Measurements from ENCODE around the gene KCNG1.

The KCNG1 gene

DNA sequence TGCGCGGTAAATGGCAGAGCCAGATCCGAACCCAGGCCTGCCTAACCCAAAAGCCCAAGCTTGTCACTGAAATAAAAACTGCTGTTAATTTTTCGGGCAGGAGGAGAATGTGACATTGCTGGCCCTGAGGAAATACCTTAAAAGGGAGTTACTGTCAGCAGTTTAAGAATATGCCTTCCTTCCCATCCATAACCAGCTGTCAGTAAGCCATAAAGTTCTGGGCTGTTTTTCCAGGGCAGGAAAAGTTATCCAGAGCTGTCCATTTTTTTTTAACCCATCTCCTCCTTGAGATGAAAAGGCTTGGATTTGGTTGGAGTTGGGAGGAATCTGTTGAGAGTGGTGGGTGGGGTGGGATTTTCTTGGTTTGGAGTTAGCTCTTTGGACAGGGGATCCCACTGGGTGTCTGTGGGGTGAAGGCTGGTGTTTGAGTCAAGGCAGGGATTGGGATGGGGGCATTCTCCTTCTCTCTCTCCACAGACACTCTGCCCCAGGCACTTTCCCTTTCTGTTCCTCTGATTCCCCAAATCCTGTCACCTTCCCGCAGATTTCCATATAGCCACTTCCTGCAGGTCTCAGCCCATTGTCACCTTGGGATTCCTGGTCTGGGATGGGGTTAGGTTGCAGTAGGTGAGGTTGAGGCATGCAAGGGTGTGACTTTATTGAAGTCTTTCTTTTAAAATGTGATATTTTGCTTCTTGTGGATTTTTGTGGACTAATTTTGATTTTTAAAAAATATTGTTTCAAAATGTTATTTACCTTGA, 4.3 kb upstream of the KCNG1 start:
- peaks cover 4% of the 10 kb centered on the region for H3K4me1 Mint-ChIP-seq (ENCODE audit: low read depth)
- peaks cover 2% of the 10 kb centered on the region for H3K9me3 Mint-ChIP-seq
- peaks cover 71% of the 10 kb centered on the region for H3K27me3 Mint-ChIP-seq (ENCODE audit: low read depth)
- H3K36me3 Mint-ChIP-seq (ENCODE audit: low read depth), result no peaks in the 10 kb centered on the region
- no peak overlapping the region for H3K27ac Mint-ChIP-seq
- no peak for DNase-seq (ENCODE audit: low spot score)
- H3K4me3 Mint-ChIP-seq, result no peak overlapping the region

DNA sequence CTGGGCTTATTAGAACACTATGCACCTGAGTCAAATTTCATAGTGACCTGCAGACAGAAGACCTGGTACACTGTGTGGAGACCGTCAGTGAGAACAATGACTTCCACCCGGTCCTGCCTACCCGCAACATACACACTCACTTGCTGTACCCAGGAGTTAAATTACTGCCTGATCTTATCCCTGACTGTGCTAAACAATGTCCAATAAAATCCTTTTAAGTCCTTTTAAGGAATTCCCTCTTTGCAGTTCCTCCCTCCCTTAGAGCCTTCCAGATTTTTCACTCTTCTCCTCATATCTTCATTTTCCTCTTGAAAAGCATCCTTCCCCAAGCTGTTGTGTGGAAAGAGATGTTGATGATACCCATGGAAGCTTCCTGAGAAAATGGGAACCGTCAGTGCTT, 3.4 kb upstream of the KCNG1 start:
- no peaks in the 10 kb centered on the region for H3K9me3 Mint-ChIP-seq
- DNase-seq (ENCODE audit: low spot score), result no peak
- no peak overlapping the region for H3K27ac Mint-ChIP-seq
- no peaks in the 10 kb centered on the region for H3K36me3 Mint-ChIP-seq (ENCODE audit: low read depth)
- H3K4me1 Mint-ChIP-seq (ENCODE audit: low read depth), result peaks cover 6% of the 10 kb centered on the region
- peaks cover 79% of the 10 kb centered on the region for H3K27me3 Mint-ChIP-seq (ENCODE audit: low read depth)
- H3K4me3 Mint-ChIP-seq, result no peak overlapping the region

DNA sequence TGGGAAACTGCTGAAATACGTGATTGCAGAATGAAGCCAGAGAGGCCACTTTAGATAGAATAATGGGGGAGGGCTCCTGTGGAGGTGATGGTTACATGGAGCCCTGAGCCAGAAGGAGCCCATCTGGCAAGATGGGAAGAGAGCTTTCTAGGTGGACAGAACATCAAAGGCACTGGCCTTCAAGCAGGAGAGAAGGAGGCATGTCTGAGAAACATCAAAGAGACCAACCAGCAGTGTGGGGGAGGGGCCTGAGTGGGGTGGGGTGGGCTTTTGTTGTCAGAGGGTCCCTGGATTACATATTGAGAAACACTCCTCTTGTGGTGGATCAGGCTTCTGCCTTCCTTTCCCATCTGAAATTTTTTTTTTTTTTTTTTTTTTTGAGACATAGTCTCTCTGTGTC, 1.9 kb upstream of the KCNG1 start:
- peaks cover 79% of the 10 kb centered on the region for H3K27me3 Mint-ChIP-seq (ENCODE audit: low read depth)

DNA sequence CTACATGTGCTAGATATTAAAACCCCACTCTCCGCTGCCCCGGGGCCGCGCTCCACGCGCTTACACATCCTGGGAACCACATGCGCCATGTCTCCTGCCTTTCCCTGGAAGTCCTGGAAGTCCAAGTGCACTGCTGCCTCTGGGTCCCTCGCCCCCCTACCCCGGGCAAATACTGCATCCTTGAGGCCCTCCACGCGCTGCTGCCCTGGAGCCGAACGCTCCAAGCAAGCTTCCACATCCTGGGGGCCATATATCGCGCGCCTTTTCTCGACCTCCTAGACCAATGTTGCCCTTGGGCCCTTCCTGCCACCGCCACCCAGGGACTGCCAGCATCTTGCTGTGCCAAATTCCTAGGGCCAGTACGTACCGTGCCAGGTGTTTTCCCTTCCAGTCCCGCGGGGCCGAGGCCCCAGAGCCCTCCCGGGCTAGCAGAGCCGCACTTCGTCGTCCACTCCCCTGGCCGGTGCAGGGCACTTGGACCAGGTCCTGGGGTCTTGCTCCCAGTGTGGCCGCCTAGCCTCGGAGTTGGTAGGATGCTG, 779 bp upstream of the KCNG1 start:
- Mint-ChIP-seq H3K27ac (no peak overlapping the region), H3K9me3 (no peaks in the 10 kb centered on the region), H3K36me3 (ENCODE audit: low read depth) (no peaks in the 10 kb centered on the region), H3K4me1 (ENCODE audit: low read depth) (peaks cover 6% of the 10 kb centered on the region), H3K4me3 (peak overlapping the region; percentile 72), H3K27me3 (ENCODE audit: low read depth) (peaks cover 73% of the 10 kb centered on the region)
- DNase-seq (ENCODE audit: low spot score), result no peak

More for the DNA sequence above, 1.9 kb upstream of the KCNG1 start:
- DNase-seq (ENCODE audit: low spot score), result no peak
- no peak overlapping the region for H3K4me3 Mint-ChIP-seq
- peaks cover 6% of the 10 kb centered on the region for H3K4me1 Mint-ChIP-seq (ENCODE audit: low read depth)
- no peak overlapping the region for H3K27ac Mint-ChIP-seq
- no peaks in the 10 kb centered on the region for H3K36me3 Mint-ChIP-seq (ENCODE audit: low read depth)
- H3K9me3 Mint-ChIP-seq, result no peaks in the 10 kb centered on the region

DNA sequence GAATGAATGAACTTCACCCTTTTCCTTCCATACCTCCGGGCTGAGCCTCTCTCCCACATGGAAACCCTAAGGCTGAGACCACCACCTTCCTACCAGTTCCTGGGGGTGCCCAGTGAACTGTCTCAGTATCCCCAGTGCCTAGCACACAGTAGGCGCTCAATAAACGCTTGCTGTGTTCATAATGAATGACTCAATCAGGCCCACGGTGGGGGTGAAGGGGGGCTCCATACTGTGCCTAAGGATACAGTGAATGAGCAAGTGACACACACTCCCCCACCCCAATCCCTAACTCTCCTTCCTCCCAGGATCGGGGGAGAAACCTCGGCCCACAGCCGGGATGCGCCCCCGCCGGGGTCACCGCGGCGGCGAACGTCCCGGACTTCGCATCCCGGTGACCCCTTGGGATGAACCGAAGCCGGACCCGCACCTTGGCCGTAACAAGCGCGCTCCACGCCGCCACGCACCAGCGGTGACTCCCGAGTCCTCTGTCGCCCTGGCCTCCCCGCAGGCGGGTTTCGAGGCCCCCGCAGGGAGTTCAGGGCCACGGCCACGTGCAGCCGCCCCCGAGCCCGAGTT, 592 bp downstream of the KCNG1 start:
- H3K4me3 Mint-ChIP-seq, result no peak overlapping the region
- peaks cover 60% of the 10 kb centered on the region for H3K27me3 Mint-ChIP-seq (ENCODE audit: low read depth)
- peaks cover 6% of the 10 kb centered on the region for H3K4me1 Mint-ChIP-seq (ENCODE audit: low read depth)
- no peaks in the 10 kb centered on the region for H3K36me3 Mint-ChIP-seq (ENCODE audit: low read depth)
- no peak overlapping the region for H3K27ac Mint-ChIP-seq
- DNase-seq (ENCODE audit: low spot score), result no peak
- H3K9me3 Mint-ChIP-seq, result no peaks in the 10 kb centered on the region

DNA sequence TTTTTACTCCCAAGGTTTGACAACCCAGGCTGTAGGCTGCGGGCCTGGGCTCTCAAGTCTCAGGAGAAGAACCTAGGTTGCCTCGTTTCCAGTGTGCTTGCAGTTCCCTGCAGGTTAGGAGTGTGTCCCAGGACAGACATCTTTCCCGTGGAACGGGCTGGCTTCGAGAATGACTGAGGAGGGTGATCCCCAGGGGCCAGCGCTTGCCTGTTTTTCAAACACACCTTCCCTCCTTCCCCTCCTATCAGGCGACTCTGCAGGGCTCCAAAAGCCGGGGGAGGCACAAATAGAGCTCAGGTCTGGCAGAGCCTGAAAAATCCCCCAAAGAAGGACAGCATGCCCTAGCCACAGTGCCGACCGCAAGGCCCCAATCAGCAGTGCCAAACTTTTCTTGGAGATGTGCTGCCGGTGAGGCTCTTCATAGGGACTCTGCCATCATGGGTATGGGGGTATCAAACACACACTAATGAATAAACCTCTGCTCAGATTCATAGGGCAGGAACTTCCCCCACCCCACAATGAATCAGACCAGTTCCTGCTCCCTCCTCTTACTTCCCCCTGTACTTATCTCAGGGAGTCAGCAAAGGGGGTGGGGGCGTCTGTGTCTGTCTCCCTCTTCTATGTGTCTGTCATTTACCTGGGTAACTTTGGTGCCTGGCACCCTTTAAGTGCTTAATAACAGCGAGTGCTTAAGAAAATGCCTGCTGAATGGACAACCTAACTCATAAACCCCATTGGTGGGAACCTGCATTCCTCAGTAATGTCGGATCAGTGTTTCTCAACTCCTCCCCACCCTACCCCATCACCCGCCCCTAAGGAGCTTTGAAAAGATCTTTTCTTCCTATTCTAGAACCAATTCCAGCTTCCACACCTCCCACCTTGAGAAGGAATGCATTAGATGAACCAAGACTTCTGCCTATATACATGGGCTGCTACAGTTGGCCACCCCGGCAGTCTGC, 1.6 kb downstream of the KCNG1 start:
- H3K4me3 Mint-ChIP-seq, result no peak overlapping the region
- peaks cover 58% of the 10 kb centered on the region for H3K27me3 Mint-ChIP-seq (ENCODE audit: low read depth)
- H3K27ac Mint-ChIP-seq, result no peak overlapping the region
- H3K9me3 Mint-ChIP-seq, result no peaks in the 10 kb centered on the region
- peaks cover 6% of the 10 kb centered on the region for H3K4me1 Mint-ChIP-seq (ENCODE audit: low read depth)
- DNase-seq (ENCODE audit: low spot score), result no peak
- H3K36me3 Mint-ChIP-seq (ENCODE audit: low read depth), result no peaks in the 10 kb centered on the region

DNA sequence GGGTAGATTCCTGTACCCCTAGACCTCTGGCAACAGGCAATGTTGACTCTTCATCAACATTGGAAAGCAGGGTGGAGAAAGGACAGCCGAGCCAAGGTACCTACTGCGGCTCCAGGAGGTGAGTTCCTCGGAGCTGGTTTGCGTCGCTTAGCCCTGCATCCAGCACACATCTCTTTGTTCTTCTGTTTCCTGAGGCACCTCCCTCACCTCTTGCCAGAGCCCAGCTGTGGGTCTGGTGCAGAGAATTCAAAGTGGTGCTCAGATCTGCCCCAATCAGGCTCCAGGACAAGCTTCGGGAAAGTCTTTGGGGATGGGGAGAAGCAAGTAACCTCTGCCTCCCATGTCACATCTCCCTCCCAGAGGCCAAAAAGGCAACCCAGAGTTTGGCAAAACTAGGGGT, 2.2 kb downstream of the KCNG1 start:
- H3K9me3 Mint-ChIP-seq, result no peaks in the 10 kb centered on the region
- H3K4me1 Mint-ChIP-seq (ENCODE audit: low read depth), result peaks cover 6% of the 10 kb centered on the region
- no peak overlapping the region for H3K4me3 Mint-ChIP-seq

DNA sequence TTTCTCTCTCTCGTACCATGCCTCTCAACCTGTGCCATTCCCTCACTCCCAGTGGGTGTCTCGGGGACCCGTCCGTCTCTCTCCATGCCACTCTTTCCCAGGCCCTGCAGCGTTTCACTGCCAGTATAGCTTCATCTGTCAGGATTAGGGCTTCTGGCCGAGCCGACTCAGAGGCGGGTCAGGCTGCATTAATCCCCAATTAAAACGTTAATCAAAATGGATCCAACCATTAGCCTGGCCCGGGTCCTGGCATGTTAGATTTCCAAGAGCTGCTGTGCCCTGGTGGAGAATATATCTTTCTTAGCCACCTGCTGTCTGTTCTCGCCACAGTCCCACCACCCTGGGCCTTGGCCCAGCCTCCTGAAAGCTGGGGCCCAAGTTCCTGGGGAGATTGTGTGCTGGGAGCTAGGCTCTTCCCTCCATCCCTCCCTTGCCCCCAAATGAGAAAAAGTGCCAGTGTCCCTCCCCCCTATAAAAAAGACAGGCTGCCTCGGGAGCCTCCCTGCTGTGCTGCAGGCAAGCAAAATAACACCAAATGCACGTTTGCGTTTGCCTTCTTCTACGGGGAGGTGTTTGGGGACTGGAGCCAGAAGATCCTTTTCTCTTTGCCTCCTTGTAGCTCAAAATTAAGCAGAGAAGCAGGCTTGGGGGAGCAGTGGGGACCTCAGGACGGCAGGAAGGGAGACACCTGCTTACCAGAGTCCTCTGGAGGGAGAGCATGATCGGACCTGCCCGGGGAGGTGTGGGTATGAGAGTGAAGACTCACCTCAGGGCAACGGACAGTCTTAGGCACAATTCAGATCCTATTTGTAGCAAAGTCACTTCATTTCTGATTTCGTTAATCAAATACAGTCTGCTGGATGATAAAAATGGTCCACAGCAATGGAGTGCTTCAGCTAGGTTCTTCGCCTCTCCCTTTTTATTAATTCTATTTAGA, 3.0 kb downstream of the KCNG1 start:
- Mint-ChIP-seq H3K4me3 (no peak overlapping the region), H3K4me1 (ENCODE audit: low read depth) (peaks cover 6% of the 10 kb centered on the region), H3K27ac (no peak overlapping the region), H3K27me3 (ENCODE audit: low read depth) (peaks cover 47% of the 10 kb centered on the region), H3K9me3 (no peaks in the 10 kb centered on the region), H3K36me3 (ENCODE audit: low read depth) (no peaks in the 10 kb centered on the region)
- no peak for DNase-seq (ENCODE audit: low spot score)

More for the DNA sequence above, 2.2 kb downstream of the KCNG1 start:
- Mint-ChIP-seq H3K36me3 (ENCODE audit: low read depth) (no peaks in the 10 kb centered on the region), H3K27ac (no peak overlapping the region), H3K27me3 (ENCODE audit: low read depth) (peaks cover 54% of the 10 kb centered on the region)
- DNase-seq (ENCODE audit: low spot score), result no peak

DNA sequence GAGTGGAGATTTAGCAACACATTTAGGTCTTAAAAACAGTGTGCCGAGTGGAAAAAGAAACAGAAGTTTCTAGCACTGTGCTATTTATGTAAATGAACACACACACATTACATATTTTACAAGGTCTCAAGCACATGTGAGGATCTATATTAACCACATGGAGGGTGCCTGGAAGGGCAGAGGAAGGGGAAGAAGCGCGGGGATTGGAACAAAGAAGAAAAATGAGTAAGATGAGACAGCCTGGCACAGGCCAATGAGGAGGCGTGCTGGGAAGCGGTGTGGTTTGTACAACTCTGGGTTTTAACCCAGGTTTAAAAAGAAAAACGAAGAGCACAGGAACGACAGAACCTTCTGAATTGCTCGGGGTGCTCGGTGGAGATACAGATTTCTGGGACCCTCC, 5.7 kb downstream of the KCNG1 start:
- Mint-ChIP-seq H3K9me3 (no peaks in the 10 kb centered on the region), H3K27ac (no peak overlapping the region), H3K4me1 (ENCODE audit: low read depth) (peaks cover 2% of the 10 kb centered on the region), H3K4me3 (no peak overlapping the region), H3K36me3 (ENCODE audit: low read depth) (no peaks in the 10 kb centered on the region), H3K27me3 (ENCODE audit: low read depth) (peaks cover 29% of the 10 kb centered on the region)
- no peak for DNase-seq (ENCODE audit: low spot score)

DNA sequence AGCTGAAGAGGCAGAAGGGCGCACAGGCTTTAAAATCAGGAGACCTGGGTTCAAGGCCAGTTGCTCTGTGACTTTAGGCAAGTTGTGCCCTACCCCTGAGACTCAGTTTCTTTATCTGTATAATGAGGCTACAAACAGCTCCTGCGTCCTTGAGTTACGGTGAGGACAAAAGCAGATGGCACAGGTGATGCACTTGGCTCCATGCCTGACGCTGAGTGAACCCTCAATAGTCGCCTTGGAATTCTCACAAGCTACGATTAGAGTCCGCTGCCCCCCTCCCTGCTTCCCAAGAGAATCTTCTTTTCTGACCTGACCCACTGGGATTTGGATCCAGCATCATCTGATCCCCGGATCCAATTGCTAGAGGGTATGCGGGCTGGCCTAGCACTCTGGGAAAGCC, 6.4 kb downstream of the KCNG1 start:
- peaks cover 21% of the 10 kb centered on the region for H3K27me3 Mint-ChIP-seq (ENCODE audit: low read depth)
- no peak overlapping the region for H3K27ac Mint-ChIP-seq
- no peaks in the 10 kb centered on the region for H3K4me1 Mint-ChIP-seq (ENCODE audit: low read depth)
- H3K4me3 Mint-ChIP-seq, result no peak overlapping the region
- H3K9me3 Mint-ChIP-seq, result no peaks in the 10 kb centered on the region
- H3K36me3 Mint-ChIP-seq (ENCODE audit: low read depth), result no peaks in the 10 kb centered on the region
- DNase-seq (ENCODE audit: low spot score), result no peak

DNA sequence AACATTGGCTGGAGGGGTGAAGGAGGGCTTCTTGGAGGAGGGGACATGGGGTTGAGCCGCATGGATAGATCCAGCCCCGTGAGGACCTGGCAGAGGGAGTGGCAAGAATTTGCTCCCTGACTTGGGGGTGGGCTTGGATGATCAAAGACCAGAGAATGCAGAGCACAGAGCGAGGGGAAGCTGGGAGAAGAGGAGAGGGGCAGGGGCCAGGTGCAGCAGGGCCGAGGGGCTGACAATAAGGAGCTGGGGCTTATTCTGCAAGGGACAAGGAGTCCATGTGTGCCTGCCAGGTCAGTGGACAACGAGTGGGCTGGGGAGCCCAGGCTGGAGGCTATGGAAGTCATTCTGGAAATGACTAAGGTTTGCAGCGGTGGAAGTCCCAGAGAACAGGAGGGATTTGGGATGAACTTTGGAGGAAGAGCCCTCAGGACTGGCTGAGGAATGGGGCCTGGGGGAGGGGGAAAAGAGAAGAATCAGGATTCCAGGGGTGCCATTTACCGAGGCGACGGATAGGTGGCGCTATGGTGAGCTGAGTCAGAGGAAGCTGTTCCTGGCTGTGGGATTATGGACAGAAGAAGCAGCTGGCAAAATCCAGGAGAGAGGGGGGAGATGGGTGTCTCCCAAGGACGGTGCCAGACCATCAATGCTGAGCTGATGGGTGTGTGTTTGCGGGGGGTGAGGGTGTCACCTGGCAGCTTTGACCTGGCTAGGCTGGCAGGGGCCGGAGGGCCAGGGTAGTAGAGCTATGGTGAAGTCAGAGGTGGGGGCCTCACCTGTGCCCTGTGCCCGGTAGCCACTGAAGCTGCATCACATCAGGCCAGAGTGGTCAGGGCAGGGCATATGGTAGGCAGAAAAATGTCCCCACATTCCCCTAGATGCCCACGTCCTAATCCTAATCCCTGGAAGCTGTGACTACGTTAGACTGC, 7.8 kb downstream of the KCNG1 start:
- Mint-ChIP-seq H3K4me3 (no peak overlapping the region), H3K9me3 (no peaks in the 10 kb centered on the region), H3K27me3 (ENCODE audit: low read depth) (peaks cover 8% of the 10 kb centered on the region), H3K36me3 (ENCODE audit: low read depth) (no peaks in the 10 kb centered on the region), H3K4me1 (ENCODE audit: low read depth) (no peaks in the 10 kb centered on the region), H3K27ac (no peak overlapping the region)
- no peak for DNase-seq (ENCODE audit: low spot score)

DNA sequence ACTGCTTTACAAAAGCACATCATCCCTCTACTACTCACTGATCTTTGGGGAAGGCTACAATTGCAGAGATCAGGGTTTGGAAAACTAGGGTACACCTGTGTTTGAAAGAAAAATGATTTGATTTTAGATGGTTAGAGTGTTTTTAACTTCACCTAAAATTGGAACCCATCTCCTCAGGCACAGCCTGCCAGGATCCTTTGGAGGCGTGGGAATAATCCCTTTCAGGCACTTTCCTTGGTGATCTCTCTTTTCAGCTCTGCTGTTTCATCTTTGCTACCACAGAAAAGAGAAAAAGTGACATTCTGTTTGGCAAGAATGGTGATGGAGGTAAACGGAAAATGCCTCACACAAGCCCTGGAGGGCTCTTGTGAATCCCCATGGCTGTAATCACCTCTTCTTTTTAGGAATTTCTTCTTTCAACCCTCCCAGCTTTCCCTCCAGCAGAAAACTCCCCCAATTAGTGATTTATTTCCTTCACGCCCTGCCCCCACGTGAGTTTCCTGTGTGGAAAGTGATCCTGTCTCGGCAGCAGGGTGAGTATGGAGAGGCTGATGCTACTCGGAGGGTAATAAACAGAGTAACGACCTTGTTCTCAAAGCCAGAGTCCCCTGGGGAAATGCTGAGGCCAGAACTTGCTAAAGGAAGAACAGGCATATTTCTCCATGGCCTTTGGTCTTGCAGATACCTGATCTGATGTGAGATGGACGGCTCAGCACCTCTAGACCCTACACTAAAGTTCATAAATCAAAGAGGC, 9.2 kb downstream of the KCNG1 start:
- DNase-seq (ENCODE audit: low spot score), result no peak
- H3K4me1 Mint-ChIP-seq (ENCODE audit: low read depth), result no peaks in the 10 kb centered on the region
- peaks cover 2% of the 10 kb centered on the region for H3K27me3 Mint-ChIP-seq (ENCODE audit: low read depth)

More for the DNA sequence above, 9.2 kb downstream of the KCNG1 start:
- no peaks in the 10 kb centered on the region for H3K36me3 Mint-ChIP-seq (ENCODE audit: low read depth)
- no peaks in the 10 kb centered on the region for H3K9me3 Mint-ChIP-seq
- H3K27ac Mint-ChIP-seq, result no peak overlapping the region
- H3K4me3 Mint-ChIP-seq, result no peak overlapping the region

All from T-helper 2 cell treated with Interferon-gamma antibody and Interleukin-4, amounts not matched to agents 5 μg/mL and 100 μg/mL, for 36 hours (primary cell).